Stimulated activated CD4-positive, alpha-beta T cell treated with anti-CD3 and anti-CD28 coated beads, TNF-alpha, amount 100 ng/mL, for 1 hour (primary cell): ENCODE measurements around the gene GNB3.

Experiments
- DNase-seq, 3 donors: peaks; one replicate each; pipeline ENCODE4 v3.0.0-alpha.2; 2020; ENCODE audit warnings: low read depth in 3 of 3, low spot score in 1 of 3

GNB3 gene

GRCh38 chr12:6840761-6841515 lies at the start of gene GNB3:
Gene GNB3 (plus strand): TSS chr12:6840925. CDS start chr12:6841288, 363 bp downstream.
- DNase-seq: no peak

GRCh38 chr12:6791931-6792520 lies 48.7 kb upstream of the GNB3 start:
- no peak for DNase-seq

- no peak for DNase-seq
Measured at GRCh38 chr12:6792522-6793201, 48.1 kb upstream of the GNB3 start.

GRCh38 chr12:6795088-6795487 lies 45.6 kb upstream of the GNB3 start:
- no peak for DNase-seq

- DNase-seq: no peak
Measured at GRCh38 chr12:6796576-6796975, 44.1 kb upstream of the GNB3 start.

- DNase-seq: no peak
Measured at GRCh38 chr12:6799147-6799546, 41.6 kb upstream of the GNB3 start.

GRCh38 chr12:6807170-6807569 lies 33.6 kb upstream of the GNB3 start:
- no peak for DNase-seq

GRCh38 chr12:6809056-6809455 lies 31.7 kb upstream of the GNB3 start:
- no peak for DNase-seq

GRCh38 chr12:6810758-6811157 lies 30.0 kb upstream of the GNB3 start:
- no peak for DNase-seq

GRCh38 chr12:6813363-6813762 lies 27.4 kb upstream of the GNB3 start:
- DNase-seq: no peak

GRCh38 chr12:6816598-6816997 lies 24.1 kb upstream of the GNB3 start:
- no peak for DNase-seq

GRCh38 chr12:6817098-6817497 lies 23.6 kb upstream of the GNB3 start:
- DNase-seq: no peak

GRCh38 chr12:6817662-6818157 lies 23.0 kb upstream of the GNB3 start:
- no peak for DNase-seq

- no peak for DNase-seq
Measured at GRCh38 chr12:6818222-6818621, 22.5 kb upstream of the GNB3 start.

- no peak for DNase-seq
Measured at GRCh38 chr12:6818645-6819044, 22.1 kb upstream of the GNB3 start.

- DNase-seq: no peak
Measured at GRCh38 chr12:6819106-6820030, 21.4 kb upstream of the GNB3 start.

GRCh38 chr12:6820166-6820565 lies 20.6 kb upstream of the GNB3 start:
- no peak for DNase-seq

GRCh38 chr12:6821591-6822425 lies 18.9 kb upstream of the GNB3 start, which contains the start of gene GPR162:
Gene GPR162 (plus strand): TSS chr12:6821821. CDS start chr12:6823899, 2,078 bp downstream.
- DNase-seq: no peak

- no peak for DNase-seq
Measured at GRCh38 chr12:6822426-6823135, 18.1 kb upstream of the GNB3 start.
